NCI-H526 (cell line): ENCODE data around the gene GALR1.

Experiments used
- DNase-seq, 2 experiments: peaks; one replicate each; lab custom pipeline; 2025; lab: John Stamatoyannopoulos, UW

GALR1 gene

GRCh38 chr18:77321823-77322805, 72.5 kb downstream of the GALR1 start:
- no peak for DNase-seq

- DNase-seq, result no peak
Measured at GRCh38 chr18:77323640-77324299, 74.1 kb downstream of the GALR1 start.
